GM19372 (cell line): ENCODE data around the gene ATP5PO.
"Not testable (repeated sequence)": the region's sequence is repeated elsewhere in the genome, so short reads cannot be mapped to it uniquely, and the experiment has no call there.

Experiments used
- ATAC-seq: cut with Tn5 transposase; IDR thresholded peaks from one replicate; pipeline ENCODE4 v1.9.1; 2021; ENCODE audit warnings: mild to moderate bottlenecking, low read depth, moderate library complexity; ENCODE audit not compliant: unreplicated experiment

The ATP5PO gene

DNA sequence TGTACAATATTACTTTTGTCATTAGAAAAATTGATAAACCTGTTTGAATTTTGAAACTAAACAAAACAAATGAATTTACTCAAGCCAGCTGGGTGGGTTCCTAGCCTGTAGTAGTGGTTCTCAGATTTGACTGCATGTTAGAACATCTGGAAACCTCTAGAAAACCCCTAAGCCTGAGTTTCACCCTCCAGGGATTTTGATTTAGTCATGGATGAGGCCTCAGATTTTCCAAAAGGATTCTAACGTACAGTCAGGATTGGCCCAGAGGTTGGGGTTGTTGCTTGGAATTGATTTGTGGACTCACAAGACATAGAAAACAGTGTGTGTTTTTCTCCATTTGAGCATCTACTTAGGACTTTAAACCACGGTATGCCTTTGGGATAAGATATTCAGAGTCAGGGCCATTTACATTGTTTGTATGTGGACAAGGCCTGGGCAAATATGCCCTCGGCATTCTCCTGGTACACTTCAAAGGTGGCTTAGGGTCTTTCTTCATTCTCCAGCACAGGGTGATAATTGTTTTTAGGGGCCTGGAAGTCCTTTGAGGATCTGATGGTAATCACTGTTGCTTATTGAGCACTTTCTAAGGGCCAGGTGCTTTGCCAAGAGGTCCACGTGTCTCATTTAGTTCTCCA, 42.6 kb downstream of the ATP5PO start:
- no peak for ATAC-seq

DNA sequence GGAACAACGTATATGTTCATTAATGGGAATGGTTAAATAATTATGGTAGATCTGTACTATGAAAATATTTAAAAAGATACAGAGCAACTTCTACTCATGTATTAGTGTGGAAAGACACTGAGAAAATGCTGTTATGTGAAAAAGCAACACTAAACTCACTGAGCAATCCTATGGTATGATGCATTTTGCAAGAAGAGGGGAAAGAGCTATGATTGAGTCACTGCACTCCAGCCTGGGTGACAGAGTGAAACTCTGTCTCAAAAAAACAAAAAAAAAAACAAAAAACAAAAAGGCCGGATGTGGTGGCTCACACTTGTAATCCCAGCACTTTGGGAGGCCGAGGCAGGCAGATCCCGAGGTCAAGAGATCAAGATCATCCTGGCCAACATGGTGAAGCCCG, 44.4 kb downstream of the ATP5PO start:
- ATAC-seq = no peak

DNA sequence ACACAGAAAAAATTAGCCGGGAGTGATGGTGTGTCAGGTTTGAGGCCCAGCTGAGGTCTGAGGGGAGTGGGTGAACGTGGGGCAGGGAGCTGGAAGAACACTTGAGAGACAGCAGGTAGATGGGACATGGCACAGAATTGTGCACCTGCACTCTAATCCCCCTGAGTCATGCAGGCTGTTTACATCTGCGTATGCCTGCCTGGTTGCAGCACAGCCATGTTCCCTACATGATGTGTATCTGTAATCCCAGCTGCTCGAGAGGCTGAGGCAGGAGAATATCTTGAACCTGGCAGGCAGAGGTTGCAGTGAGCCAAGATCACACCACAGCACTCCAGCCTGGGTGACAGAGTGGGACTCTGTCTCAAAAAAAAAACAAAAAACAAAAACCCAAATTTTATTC, 44.8 kb downstream of the ATP5PO start:
- no peak for ATAC-seq

GRCh38 chr21:33869873-33870272, 45.7 kb downstream of the ATP5PO start:
- ATAC-seq = no peak

- ATAC-seq = not testable (repeated sequence)
Measured at GRCh38 chr21:33867868-33868267, 47.7 kb downstream of the ATP5PO start.

DNA sequence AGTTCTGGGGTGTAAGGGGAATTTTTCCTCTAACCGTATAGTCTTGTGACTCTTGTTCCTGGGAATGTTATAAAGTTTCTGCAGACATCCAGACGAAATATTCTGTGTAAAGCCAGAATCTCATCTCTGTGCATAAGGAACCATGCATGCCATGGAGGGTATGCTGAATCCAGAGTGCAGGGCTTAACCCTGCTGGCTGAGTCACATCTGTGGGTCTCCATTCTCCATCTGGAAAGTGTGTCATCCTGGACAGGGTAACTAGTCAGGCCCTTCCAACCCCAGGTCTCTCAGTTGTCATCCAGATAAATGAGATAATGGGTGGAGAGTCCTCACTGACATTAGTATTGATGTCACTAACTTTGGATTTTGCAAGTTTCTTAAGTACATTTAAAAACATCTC, 48.8 kb downstream of the ATP5PO start:
- no peak for ATAC-seq

DNA sequence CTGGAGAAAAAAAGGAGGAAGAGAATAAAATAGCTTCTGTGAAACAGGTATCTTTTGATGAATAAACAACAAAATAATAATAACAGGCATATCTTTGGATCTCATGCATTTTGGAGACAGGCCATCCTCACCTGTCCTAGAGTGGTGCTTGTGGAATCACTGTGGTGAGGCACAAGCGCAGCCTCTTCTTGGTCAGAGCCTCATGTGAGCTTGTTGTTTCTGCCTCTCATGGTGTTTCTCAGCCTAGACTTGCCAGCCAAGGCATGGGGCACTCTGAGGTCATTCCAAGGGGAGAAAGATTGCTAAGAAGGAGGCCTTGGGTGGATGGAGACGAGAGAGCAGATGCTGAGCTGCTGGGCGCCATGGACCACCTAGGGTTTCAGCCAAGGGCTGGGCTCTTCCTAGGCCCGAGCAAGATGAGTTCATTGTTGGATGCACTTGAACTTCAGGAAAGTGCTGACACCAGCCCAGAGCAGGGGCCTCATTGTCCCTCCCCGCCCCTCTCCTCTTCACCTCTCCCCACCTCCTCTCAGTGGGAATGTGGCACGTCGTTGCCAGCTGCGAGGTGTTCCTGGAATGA, 49.5 kb downstream of the ATP5PO start:
- no peak for ATAC-seq

DNA sequence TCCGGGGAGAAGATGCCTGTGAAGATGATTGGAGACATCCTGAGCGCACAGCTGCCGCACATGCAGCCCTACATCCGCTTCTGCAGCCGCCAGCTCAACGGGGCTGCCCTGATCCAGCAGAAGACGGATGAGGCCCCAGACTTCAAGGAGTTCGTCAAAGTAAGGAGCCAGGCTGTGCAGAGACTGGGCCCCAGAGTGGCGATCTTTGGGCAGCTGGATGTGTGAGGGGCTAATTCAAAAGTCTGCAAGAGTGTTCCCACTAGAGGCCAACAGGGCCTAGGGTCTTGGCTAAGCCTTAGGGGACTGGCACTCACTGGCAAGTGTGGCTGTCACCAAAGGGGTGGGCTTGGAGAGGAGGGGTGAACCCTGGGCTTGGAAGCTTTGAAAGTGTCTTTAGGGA, 50.4 kb downstream of the ATP5PO start:
- no peak for ATAC-seq

DNA sequence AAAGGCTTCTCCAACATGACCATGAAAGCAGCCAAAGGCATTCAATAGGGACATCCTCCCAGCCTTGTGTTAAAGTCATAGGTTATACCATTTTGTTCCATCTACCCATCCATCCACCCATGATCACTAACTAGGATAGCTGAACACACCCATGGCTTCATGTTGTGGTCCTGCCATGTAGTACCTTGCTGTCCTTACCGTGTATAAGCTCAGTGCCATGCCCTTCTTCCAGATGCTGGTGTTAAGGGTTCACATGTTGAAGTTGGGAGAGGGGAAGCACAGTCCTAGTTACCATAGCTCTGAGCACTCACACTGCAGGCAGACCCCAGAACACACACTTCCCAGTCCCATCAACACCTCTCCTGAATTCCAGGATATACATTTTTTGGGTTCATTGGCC, 51.5 kb downstream of the ATP5PO start:
- ATAC-seq = no peak

- ATAC-seq = not testable (repeated sequence)
Measured at GRCh38 chr21:33863191-33863590, 52.4 kb downstream of the ATP5PO start.

DNA sequence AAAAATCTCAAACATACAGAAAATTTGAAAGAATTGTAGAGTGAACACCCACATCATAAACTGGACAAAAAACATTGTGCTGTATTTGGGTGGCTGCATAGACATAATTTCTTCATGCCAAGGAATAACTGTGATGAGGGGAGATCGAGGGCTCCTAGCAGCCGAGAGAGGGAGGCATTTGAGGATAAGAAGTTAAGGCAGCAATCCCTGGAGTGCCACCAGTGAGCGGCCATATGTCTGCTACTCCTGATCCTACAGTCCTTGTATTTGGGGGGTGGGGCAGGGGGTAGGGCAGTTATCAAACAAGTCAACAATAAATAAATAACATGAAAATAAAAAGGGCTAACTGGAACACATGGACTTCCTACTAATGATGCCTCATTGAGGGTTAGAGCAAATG, 54.5 kb downstream of the ATP5PO start:
- no peak for ATAC-seq

DNA sequence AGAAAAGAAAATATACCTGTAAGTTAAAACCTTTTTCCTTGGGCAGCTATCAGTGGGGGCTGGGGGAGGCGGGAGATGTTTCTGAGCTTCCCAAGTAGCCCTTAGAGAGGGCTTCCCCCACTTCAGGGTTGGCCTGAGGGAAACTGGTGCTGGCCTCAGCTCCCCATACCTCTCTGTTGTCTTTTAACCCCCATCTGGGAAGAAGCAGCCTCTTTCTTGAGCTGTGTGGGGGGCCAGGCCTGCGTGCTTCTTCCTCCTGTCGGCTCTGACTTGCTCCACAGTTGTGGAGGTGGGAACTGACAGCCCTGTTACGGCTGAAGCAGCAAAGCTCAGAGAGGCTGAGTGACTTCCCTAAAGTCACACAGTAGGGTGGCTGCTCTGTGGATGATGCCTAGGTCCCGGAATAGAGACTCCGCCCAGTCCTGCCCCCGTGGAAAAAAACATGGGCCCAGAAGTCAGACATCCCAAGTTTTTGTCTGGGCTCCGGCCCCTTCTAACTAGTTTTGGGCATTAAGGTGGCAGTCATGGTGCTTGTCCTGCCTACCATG, 55.2 kb downstream of the ATP5PO start:
- ATAC-seq = no peak

GRCh38 chr21:33859373-33860102, 56.1 kb downstream of the ATP5PO start:
- ATAC-seq = no peak

DNA sequence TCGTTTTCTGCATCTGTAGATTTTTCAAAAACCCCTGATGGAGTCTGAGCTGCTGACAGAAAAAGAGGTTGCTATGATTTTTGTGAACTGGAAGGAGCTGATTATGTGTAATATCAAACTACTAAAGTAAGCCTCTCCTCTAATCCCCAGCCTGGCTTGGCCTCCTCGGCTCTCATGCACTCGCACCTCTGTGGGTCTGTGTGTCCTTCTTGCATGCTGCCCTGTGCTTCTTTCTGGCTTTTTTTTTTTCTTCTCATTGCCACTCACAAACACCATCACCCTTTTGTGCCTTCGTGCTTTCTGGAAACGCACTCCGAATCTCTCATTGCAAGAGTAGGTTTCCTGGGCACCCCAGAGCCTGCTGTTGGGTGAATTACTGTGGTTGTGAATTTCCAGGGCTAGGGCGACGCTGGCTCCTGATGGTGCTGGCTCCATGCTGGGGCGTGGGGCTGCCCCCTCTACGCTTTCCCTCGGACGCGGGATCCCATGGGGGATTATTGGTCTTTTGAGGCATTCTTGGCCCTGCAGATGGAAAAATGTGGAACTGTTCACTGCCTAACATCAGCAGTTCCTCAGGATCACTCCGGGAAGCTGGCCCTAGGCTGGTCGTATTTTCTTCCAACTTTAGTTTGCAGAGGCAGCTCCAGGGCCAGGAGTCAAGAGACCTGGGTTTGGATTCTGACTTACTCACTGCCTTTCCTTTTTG, 56.8 kb downstream of the ATP5PO start:
- ATAC-seq = no peak

DNA sequence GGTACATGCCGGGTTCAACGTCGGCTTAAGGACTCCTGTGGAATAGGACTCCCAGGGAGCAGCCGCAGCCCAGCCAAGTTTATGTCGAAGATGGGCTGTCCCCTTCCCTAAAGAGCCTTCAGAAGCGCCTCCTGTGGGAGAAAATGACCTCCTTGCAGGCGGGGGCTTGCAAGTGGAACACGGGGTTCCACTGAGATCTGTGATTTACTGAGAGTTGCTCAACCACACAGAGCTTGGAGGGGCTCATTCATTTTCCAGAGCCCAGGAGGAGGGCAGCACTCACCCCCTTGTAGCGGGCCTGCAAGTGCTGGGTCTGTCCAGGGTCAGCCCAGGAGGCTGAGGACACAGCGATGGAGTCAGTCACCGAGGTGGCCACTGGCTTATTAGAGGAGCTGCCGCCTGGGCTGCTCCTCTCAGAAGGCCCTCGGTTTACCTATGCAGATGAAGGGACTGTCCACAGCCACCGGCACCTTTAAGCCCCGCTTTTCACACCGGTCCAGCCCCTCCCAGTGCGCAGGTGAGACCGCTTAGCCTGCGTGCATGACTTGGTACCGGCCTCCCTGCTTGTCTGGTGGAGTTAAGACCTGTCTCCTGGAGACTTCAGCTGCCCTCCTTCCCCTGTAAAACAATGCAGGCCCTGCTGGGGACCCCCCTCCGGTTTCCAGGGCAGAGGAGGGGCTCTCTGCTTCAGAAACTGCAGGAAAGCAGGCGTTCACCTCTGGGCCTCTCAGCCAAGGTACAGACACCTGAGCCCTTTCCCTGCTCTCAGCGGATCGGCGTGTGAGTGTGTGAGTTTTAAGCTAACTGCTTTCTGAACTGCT, 57.5 kb downstream of the ATP5PO start:
- ATAC-seq = no peak

GRCh38 chr21:33856893-33857527, 58.6 kb downstream of the ATP5PO start:
- no peak for ATAC-seq

- no peak for ATAC-seq
Measured at GRCh38 chr21:33855190-33855589, 60.4 kb downstream of the ATP5PO start.

DNA sequence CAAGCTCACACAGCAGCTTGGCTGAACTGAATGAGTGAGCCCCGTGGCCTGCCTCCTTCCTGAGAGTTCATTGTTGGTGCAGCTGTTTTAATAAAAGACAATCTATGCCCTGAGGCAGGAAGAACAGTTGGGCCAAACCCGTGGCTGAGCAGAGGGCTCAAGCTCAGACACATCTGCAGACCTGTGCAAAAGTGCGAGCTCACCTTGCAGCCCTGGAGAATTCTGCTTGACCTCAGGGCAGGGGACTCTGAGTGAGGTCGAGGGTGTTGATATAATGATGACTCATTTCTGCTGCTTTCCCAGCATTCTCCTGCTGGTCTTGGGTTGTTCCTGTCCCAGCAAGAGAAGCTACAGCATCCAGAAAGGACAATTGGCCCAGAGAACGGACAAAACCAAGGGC, 61.0 kb downstream of the ATP5PO start:
- no peak for ATAC-seq
